ENCODE measurements around the gene CASP2. TPM values are rescaled to one million over a fixed set of nuclear protein-coding genes. Genes with fewer than 3 reads are reported as not detected.

Gene CASP2
- total RNA-seq, 2 experiments from 2014 or later, result 96.5 to 98.8 TPM

- Mint-ChIP-seq H3K27ac (no peak overlapping the region), H3K27me3 (peaks cover 6% of the 10 kb centered on the region)
- ATAC-seq (ENCODE audit: low read depth), result no peak
These were observed 41.5 kb downstream of the CASP2 start for GRCh38 chr7:143329471-143330170.

DNA sequence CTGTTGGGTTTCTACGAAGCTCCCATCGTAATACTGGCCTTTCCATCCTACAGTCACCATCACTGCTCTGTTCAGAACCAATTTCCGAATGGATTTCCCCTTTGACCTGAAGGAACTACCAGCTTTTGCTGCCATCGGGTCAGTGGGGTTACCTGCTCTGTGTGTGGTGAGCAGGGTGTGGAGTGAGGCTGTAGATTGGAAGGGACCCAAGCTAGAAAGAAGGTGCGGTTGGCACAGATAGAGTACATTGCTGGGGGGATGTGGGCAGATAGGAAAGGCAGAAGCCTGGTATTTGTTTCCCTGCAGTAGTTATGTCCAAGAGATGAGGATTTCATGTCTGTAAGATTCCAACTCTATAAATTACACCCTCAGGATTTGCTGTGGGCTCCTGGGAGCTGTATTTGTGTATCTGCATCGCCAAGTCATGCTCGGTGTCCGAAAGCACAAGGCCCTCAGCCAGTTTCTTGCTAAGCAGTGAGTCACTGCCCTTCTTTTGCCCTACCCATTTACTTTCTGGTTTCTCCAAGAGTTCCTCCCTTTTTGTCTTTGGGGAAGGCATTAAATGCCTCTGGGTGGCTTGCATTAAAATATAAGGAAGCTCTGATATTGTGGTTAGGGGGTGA lies 43.1 kb downstream of the CASP2 start:
- DNase-seq (no peak), ATAC-seq (ENCODE audit: low read depth) (no peak)
- no peak overlapping the region for H3K4me3 Mint-ChIP-seq
- no peak overlapping the region for H3K27ac Mint-ChIP-seq
- no peaks in the 10 kb centered on the region for H3K4me1 Mint-ChIP-seq
- no peaks in the 10 kb centered on the region for H3K36me3 Mint-ChIP-seq
- H3K9me3 Mint-ChIP-seq, result no peaks in the 10 kb centered on the region
- POLR2A ChIA-PET, result interaction anchor here (0.7 kb wide), 1 partner anchor 14 kb away, joined by 3 read pairs; no protein-coding TSS in a partner anchor
- H3K27me3 Mint-ChIP-seq, result peaks cover 13% of the 10 kb centered on the region

More at GRCh38 chr7:143329471-143330170, 41.5 kb downstream of the CASP2 start:
- Mint-ChIP-seq H3K36me3 (no peaks in the 10 kb centered on the region), H3K9me3 (no peaks in the 10 kb centered on the region), H3K4me3 (no peak overlapping the region), H3K4me1 (peaks cover 9% of the 10 kb centered on the region)
- no peak for DNase-seq
- POLR2A ChIA-PET, result no interaction called here

- Mint-ChIP-seq H3K27me3 (peaks cover 36% of the 10 kb centered on the region), H3K36me3 (no peaks in the 10 kb centered on the region), H3K4me3 (no peak overlapping the region), H3K9me3 (no peaks in the 10 kb centered on the region), H3K27ac (no peak overlapping the region), H3K4me1 (peaks cover 1% of the 10 kb centered on the region)
- DNase-seq, result no peak
- no peak for ATAC-seq (ENCODE audit: low read depth)
- POLR2A ChIA-PET, result no interaction called here
These were observed 46.1 kb downstream of the CASP2 start for GRCh38 chr7:143334244-143334643.

DNA sequence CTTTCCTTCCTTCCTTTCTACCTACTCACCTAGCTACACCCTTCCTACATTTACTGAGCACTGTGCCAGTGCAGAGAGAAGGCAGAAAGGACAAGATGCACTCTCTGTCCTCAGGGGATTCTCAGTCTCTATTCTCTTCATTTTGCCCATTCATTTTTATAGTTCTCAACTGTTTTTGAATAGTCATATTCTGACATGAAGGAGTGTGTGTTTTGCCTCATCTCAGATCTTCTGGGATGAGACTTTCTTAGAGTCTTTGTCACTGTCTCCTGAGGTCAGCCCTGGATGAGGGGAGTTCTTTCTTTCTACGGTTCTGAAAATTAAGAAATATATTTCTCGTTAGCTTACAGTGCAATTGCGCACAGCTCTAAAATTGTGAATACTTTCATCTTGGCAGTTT lies 49.1 kb downstream of the CASP2 start:
- H3K9me3 Mint-ChIP-seq, result no peaks in the 10 kb centered on the region
- no peaks in the 10 kb centered on the region for H3K36me3 Mint-ChIP-seq
- POLR2A ChIA-PET, result interaction anchor here (1.6 kb wide), 1 partner anchor 12 kb away, joined by 3 read pairs; no protein-coding TSS in a partner anchor
- H3K27ac Mint-ChIP-seq, result no peak overlapping the region
- H3K4me1 Mint-ChIP-seq, result peaks cover 1% of the 10 kb centered on the region
- no peak overlapping the region for H3K4me3 Mint-ChIP-seq
- ATAC-seq (ENCODE audit: low read depth) (no peak), DNase-seq (no peak)
- H3K27me3 Mint-ChIP-seq, result peaks cover 47% of the 10 kb centered on the region

GRCh38 chr7:143341842-143342241 lies 53.7 kb downstream of the CASP2 start:
- no peaks in the 10 kb centered on the region for H3K36me3 Mint-ChIP-seq
- H3K9me3 Mint-ChIP-seq, result no peaks in the 10 kb centered on the region
- H3K4me1 Mint-ChIP-seq, result peaks cover 10% of the 10 kb centered on the region
- ATAC-seq (ENCODE audit: low read depth), result no peak
- no peak overlapping the region for H3K27ac Mint-ChIP-seq
- DNase-seq, result no peak
- POLR2A ChIA-PET, result interaction anchor here (0.8 kb wide), 1 partner anchor 78 kb away, joined by 3 read pairs; the partner anchor contains the start of gene GSTK1
- H3K4me3 Mint-ChIP-seq, result no peak overlapping the region
- H3K27me3 Mint-ChIP-seq, result peaks cover 42% of the 10 kb centered on the region

GRCh38 chr7:143343596-143343995 lies 55.4 kb downstream of the CASP2 start:
- Mint-ChIP-seq H3K27me3 (peaks cover 36% of the 10 kb centered on the region), H3K4me3 (no peak overlapping the region), H3K4me1 (peaks cover 9% of the 10 kb centered on the region), H3K9me3 (no peaks in the 10 kb centered on the region), H3K36me3 (no peaks in the 10 kb centered on the region), H3K27ac (no peak overlapping the region)
- POLR2A ChIA-PET, result no interaction called here
- ATAC-seq (ENCODE audit: low read depth) (no peak), DNase-seq (no peak)

DNA sequence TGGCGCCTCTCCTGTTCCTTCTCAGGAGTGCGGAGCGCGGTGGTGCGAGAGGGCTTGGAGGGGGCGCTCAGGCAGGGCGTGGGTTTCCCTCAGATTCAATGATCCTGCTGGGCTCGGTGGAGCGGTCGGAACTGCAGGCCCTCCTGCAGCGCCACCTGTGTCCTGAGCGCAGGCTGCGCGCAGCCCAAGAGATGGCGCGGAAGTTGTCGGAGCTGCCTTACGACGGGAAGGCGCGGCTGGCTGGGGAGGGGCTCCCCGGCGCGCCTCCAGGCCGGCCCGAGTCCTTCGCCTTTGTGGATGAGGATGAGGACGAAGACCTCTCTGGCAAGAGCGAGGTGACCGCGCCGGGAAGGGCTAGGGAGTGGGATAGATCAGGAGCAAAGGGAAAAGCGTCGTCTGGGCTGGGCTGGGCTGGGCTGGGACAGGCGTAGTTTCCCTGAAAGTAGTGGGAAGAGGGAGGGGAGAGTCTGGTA lies 57.3 kb downstream of the CASP2 start:
- POLR2A ChIA-PET, result interaction anchor here (0.6 to 1.5 kb wide), 5 partner anchors 14 to 57 kb away, joined by 3 to 6 read pairs (median 3); partner anchors contain the start of gene CASP2
- peak overlapping the region; percentile 69 for H3K27ac Mint-ChIP-seq
- peak; percentile 71 for DNase-seq
- ATAC-seq (ENCODE audit: low read depth), result peak; percentile 100
- H3K36me3 Mint-ChIP-seq, result no peaks in the 10 kb centered on the region
- peak overlapping the region; percentile 73 for H3K4me3 Mint-ChIP-seq
- H3K4me1 Mint-ChIP-seq, result peaks cover 9% of the 10 kb centered on the region
- H3K27me3 Mint-ChIP-seq, result peaks cover 36% of the 10 kb centered on the region
- H3K9me3 Mint-ChIP-seq, result no peaks in the 10 kb centered on the region

DNA sequence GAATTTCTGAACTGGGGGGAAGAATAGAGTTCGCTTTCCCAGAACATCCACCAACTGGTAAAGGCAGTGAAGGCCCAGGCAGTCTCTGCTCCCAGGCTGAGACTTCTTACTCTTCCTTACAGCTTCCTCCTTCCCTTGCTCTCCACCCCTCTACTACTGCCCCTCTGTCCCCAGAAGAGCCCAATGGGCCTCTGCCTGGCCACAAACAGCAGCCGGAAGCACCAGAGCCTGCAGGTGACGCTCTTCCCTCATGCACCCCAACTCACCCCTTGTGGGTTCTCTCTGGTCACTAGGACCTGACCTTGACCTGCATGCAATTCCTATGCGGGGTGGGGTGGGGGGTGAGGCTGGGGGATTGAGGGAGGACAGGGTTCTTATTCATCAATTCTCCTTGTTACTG lies 57.9 kb downstream of the CASP2 start:
- Mint-ChIP-seq H3K27ac (no peak overlapping the region), H3K9me3 (no peaks in the 10 kb centered on the region), H3K4me3 (no peak overlapping the region), H3K4me1 (peaks cover 9% of the 10 kb centered on the region), H3K36me3 (no peaks in the 10 kb centered on the region), H3K27me3 (peaks cover 36% of the 10 kb centered on the region)
- DNase-seq, result no peak
- no peak for ATAC-seq (ENCODE audit: low read depth)
- POLR2A ChIA-PET, result interaction anchor here (0.6 to 1.5 kb wide), 5 partner anchors 15 to 58 kb away, joined by 3 to 6 read pairs (median 3); partner anchors contain the start of gene CASP2

DNA sequence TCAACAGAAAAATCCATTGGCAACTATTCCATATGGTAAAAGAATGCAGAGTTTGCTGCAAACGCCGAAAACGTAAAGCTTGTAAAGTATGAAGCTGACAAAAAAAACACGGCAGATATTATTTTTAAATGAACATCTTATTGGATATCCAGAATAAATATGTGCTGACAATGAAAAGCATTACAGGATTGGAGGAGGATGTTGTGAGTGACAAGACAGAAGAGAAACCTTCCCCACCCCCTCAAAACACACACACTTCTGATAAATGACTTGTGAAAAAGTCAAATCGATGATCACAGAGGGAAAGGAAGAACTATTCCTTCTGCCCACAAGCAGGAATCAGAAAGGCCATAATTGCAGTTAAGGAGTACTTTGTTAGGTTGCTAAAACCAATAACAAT lies 59.8 kb downstream of the CASP2 start:
- DNase-seq (no peak), ATAC-seq (ENCODE audit: low read depth) (no peak)
- Mint-ChIP-seq H3K4me1 (peaks cover 9% of the 10 kb centered on the region), H3K9me3 (no peaks in the 10 kb centered on the region), H3K27ac (no peak overlapping the region), H3K27me3 (peaks cover 28% of the 10 kb centered on the region), H3K4me3 (no peak overlapping the region), H3K36me3 (no peaks in the 10 kb centered on the region)
- POLR2A ChIA-PET, result no interaction called here

GRCh38 chr7:143351060-143351459 lies 62.9 kb downstream of the CASP2 start:
- ATAC-seq (ENCODE audit: low read depth) (no peak), DNase-seq (no peak)
- Mint-ChIP-seq H3K27me3 (peaks cover 22% of the 10 kb centered on the region), H3K9me3 (no peaks in the 10 kb centered on the region), H3K4me1 (no peaks in the 10 kb centered on the region), H3K27ac (no peak overlapping the region), H3K36me3 (no peaks in the 10 kb centered on the region), H3K4me3 (no peak overlapping the region)
- POLR2A ChIA-PET, result no interaction called here

GRCh38 chr7:143351574-143351973 lies 63.4 kb downstream of the CASP2 start:
- Mint-ChIP-seq H3K27me3 (peaks cover 19% of the 10 kb centered on the region), H3K9me3 (no peaks in the 10 kb centered on the region), H3K36me3 (no peaks in the 10 kb centered on the region), H3K4me1 (no peaks in the 10 kb centered on the region), H3K27ac (no peak overlapping the region), H3K4me3 (no peak overlapping the region)
- POLR2A ChIA-PET, result no interaction called here
- ATAC-seq (ENCODE audit: low read depth) (no peak), DNase-seq (no peak)

GRCh38 chr7:143352531-143353002 lies 64.4 kb downstream of the CASP2 start:
- Mint-ChIP-seq H3K36me3 (no peaks in the 10 kb centered on the region), H3K9me3 (no peaks in the 10 kb centered on the region), H3K4me3 (no peak overlapping the region), H3K4me1 (no peaks in the 10 kb centered on the region), H3K27me3 (peaks cover 12% of the 10 kb centered on the region), H3K27ac (no peak overlapping the region)
- no peak for ATAC-seq (ENCODE audit: low read depth)
- DNase-seq, result no peak
- POLR2A ChIA-PET, result no interaction called here

DNA sequence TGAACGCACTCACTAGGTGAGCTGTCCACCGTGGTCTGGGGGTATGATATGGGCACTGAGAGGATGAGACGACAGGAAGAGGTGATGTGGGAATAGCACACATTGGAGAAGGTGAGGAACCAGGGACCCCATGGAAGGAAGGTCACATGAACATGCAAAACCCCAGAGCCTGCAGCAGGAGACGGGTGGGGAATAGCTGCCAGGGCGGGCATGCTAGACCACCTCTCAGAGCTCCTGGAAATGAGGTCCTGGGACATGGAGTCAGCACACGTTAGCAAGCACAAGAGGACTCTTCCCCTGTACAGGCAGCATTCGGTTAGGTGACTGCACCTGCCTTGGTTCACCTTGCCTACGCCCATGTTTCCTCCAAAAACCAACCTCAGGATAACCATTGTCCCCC lies 66.2 kb downstream of the CASP2 start:
- POLR2A ChIA-PET, result no interaction called here
- no peaks in the 10 kb centered on the region for H3K9me3 Mint-ChIP-seq
- no peak for ATAC-seq (ENCODE audit: low read depth)

GRCh38 chr7:143354965-143355364 lies 66.8 kb downstream of the CASP2 start:
- H3K36me3 Mint-ChIP-seq, result no peaks in the 10 kb centered on the region
- H3K9me3 Mint-ChIP-seq, result no peaks in the 10 kb centered on the region
- H3K4me1 Mint-ChIP-seq, result no peaks in the 10 kb centered on the region
- no peak overlapping the region for H3K4me3 Mint-ChIP-seq
- no peak for ATAC-seq (ENCODE audit: low read depth)
- DNase-seq, result no peak
- POLR2A ChIA-PET, result interaction anchor here (0.6 kb wide), 1 partner anchor 144 kb away, joined by 5 read pairs; no protein-coding TSS in a partner anchor
- H3K27ac Mint-ChIP-seq, result no peak overlapping the region
- peaks cover 2% of the 10 kb centered on the region for H3K27me3 Mint-ChIP-seq

More for the DNA sequence above, 66.2 kb downstream of the CASP2 start:
- Mint-ChIP-seq H3K36me3 (no peaks in the 10 kb centered on the region), H3K4me3 (no peak overlapping the region), H3K27me3 (peaks cover 7% of the 10 kb centered on the region), H3K27ac (no peak overlapping the region), H3K4me1 (no peaks in the 10 kb centered on the region)
- DNase-seq, result no peak

All from activated naive CD8-positive, alpha-beta T cell treated with anti-CD3 and anti-CD28 coated beads, Interleukin-2, amount 10 ng/mL, durations not matched to agents 7 days and 5 days (primary cell).